GM15510 (cell line): ENCODE measurements around the gene AGAP1.

ENCODE experiments used
- POLR2A ChIP-seq: IDR thresholded peaks from 3 replicates; pipeline ENCODE4 v1.6.1; 2011; ENCODE audit warnings: borderline replicate concordance; ENCODE audit not compliant: insufficient read length; ENCODE audit errors: extremely low read depth

AGAP1 gene

GRCh38 chr2:235557903-235558302 lies 64.1 kb downstream of the AGAP1 start:
- no peak for TF ChIP-seq POLR2A

DNA sequence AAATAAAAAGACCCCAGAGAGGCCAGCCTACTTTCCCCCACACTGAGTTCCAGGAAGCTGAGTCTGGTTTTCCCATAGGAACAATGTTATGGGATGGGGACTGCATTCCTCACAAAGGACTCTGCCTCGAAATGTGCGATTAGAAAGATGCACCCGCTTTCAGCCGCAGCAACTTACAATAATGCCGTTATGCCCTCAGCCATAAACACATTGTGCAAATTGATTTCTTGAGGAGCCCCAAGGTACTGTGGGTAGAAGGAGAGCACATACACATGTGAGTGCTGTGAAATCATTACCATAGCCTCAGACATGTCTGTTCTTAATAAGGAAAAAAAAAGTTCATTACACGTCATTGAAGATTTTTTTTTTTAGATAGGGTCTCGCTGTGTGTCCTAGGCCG lies 64.7 kb downstream of the AGAP1 start:
- no peak for TF ChIP-seq POLR2A

- no peak for TF ChIP-seq POLR2A
These were observed 66.5 kb downstream of the AGAP1 start for GRCh38 chr2:235560345-235560744.

- no peak for TF ChIP-seq POLR2A
These were observed 67.6 kb downstream of the AGAP1 start for GRCh38 chr2:235561450-235561849.

DNA sequence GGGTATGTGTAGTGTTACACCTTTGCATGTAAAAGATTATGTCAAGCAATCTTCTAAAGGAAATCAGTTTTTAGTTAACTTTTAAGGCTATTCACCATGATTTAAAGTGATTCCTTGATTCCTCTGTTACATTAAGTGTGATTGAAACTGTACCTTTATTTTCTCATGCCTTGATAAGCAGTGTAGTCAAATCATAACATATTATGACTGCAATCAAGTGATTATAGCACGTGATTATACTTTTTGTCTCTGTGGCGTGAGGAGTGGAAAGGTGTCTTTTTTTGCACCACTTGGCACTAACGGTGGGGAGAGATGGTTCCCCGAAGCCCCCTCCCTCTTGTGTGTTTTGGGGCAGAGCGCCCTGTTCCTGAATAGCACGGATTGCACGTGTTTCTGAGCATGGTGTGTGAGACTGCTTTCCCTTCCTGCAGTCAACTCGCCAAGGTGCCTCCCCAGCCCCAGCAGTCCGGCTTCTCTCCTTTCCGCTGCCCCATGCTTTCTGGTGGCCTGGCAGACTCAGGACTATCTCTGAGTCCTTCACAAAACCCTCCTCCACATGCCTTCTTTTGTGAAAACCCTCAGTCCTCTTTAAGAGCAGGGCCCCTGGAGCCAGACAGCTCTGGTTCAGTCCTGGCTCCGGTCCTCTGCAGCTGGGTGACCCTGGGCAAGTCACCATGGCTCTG lies 68.4 kb downstream of the AGAP1 start:
- TF ChIP-seq POLR2A: no peak

- TF ChIP-seq POLR2A: no peak
These were observed 69.4 kb downstream of the AGAP1 start for GRCh38 chr2:235563056-235563910.

DNA sequence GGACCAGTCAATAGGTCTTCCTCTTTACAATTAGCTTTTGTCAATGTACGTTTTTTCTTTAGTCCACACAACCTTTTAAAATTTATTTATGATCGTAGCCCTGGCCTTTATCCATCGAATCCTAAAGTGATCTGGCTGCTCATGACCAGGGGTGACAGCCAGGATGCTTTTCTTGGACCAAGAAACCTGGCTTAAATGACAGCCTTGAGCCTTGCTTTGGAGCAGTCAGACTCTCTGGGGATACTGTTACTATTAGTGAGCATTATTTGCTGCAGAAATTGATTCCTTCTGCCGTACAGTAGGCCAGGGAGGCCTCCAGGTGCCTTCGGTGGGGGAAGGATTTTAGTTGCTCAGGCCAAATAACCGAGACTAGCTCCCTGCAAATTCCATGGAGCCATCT lies 70.2 kb downstream of the AGAP1 start:
- no peak for TF ChIP-seq POLR2A

GRCh38 chr2:235564884-235565530 lies 71.2 kb downstream of the AGAP1 start:
- TF ChIP-seq POLR2A: no peak

GRCh38 chr2:235566415-235566814 lies 72.6 kb downstream of the AGAP1 start:
- TF ChIP-seq POLR2A: no peak

- TF ChIP-seq POLR2A: no peak
These were observed 73.2 kb downstream of the AGAP1 start for GRCh38 chr2:235566931-235567495.

GRCh38 chr2:235567842-235568241 lies 74.0 kb downstream of the AGAP1 start:
- no peak for TF ChIP-seq POLR2A

DNA sequence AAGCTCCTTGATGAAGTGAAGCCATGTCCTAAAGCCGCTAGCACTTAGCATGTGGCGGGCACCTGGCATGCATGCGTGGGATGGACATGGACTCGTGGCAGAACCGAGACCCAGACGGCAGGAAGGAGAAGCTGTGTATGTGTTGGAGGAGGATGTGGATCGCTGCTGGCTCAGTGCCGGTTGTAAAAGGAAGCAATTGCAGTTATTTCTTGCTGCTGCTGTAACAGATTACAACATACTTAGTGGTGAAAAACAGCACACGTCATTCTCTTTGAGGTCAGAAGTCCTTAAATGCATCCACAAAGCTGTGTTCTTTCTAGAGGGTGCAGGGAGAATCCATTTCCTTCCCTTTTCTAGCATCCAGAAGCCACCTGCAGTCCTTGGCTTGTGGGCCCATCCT lies 74.6 kb downstream of the AGAP1 start:
- TF ChIP-seq POLR2A: no peak

- TF ChIP-seq POLR2A: no peak
These were observed 76.0 kb downstream of the AGAP1 start for GRCh38 chr2:235569837-235570236.

- no peak for TF ChIP-seq POLR2A
These were observed 76.4 kb downstream of the AGAP1 start for GRCh38 chr2:235570256-235570655.

- no peak for TF ChIP-seq POLR2A
These were observed 77.3 kb downstream of the AGAP1 start for GRCh38 chr2:235570966-235571692.

DNA sequence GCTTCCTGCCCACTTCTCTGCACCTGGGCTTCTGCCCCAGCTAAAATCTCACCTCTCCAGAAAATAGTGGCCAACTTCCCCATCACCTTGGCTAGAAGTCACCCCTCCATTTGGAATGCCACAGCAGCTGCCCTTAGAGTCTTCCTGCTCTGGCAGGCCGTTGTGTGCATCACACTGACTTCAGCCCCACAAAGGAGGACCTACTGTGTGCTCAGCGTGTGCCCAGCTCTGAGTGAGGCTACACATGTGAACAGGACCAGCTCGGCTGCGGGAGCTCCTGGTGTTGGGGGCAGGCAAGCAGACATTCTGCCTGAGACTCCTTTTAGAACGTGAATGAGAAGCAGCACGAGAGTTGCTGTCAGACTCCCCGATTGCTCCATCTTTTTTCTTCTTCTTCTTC lies 78.7 kb downstream of the AGAP1 start:
- TF ChIP-seq POLR2A: no peak
